Activated naive CD8-positive, alpha-beta T cell treated with anti-CD3 and anti-CD28 coated beads, Interleukin-2, amount 50 U/mL, for 24 hours (primary cell): ENCODE data around the gene PPP1R1B.
A peak's percentile ranks its signal among the peaks of the same experiment; 100 is the strongest.

ENCODE experiments used
- ATAC-seq: fragments of 150-1000 bp; cut with Tn5 transposase; one replicate; pipeline ENCODE4 v1.10.0; 2021
- DNase-seq: peaks from one replicate; pipeline ENCODE4 v3.0.0; 2021
- H3K27ac Mint-ChIP-seq: one replicate; pipeline ENCODE4 v1.8.0; 2021; ENCODE audit warnings: mild to moderate bottlenecking, mixed read lengths
- H3K27me3 Mint-ChIP-seq: one replicate; pipeline ENCODE4 v1.8.0; 2021; ENCODE audit warnings: mixed read lengths
- H3K36me3 Mint-ChIP-seq: one replicate; pipeline ENCODE4 v1.8.0; 2021; ENCODE audit warnings: low read depth, mixed read lengths
- H3K4me1 Mint-ChIP-seq: one replicate; pipeline ENCODE4 v1.8.0; 2021; ENCODE audit warnings: mixed read lengths
- H3K4me3 Mint-ChIP-seq: one replicate; pipeline ENCODE4 v1.8.0; 2021; ENCODE audit warnings: mild to moderate bottlenecking, moderate library complexity, mixed read lengths
- H3K9me3 Mint-ChIP-seq: one replicate; pipeline ENCODE4 v1.8.0; 2021; ENCODE audit warnings: mixed read lengths

The PPP1R1B gene

DNA sequence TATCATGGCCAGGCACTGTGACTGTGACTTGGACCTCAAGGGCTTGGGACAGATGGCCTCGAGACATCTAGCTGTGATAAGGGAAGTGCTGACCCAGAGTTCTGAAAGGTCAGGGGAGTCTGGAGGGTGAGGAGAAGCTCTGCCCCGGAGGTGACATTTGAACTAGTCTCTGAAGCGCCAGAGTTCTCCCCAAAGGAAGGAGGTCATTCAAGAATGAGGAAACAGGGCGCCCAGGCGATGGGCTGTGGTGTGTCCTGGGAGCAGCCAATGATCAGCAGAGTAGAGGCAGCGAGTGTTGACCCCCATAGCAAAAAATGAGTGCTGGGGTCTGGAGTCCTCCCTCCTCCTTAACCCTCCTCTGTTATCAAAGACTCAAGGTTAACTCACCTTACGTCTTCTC, 15.1 kb downstream of the PPP1R1B start:
- Mint-ChIP-seq H3K9me3 (no peaks in the 10 kb centered on the region), H3K27ac (peak overlapping the region; percentile 41), H3K36me3 (peaks cover 2% of the 10 kb centered on the region), H3K4me3 (no peak overlapping the region), H3K27me3 (no peaks in the 10 kb centered on the region), H3K4me1 (peaks cover 59% of the 10 kb centered on the region)
- DNase-seq (no peak), ATAC-seq (no peak)

DNA sequence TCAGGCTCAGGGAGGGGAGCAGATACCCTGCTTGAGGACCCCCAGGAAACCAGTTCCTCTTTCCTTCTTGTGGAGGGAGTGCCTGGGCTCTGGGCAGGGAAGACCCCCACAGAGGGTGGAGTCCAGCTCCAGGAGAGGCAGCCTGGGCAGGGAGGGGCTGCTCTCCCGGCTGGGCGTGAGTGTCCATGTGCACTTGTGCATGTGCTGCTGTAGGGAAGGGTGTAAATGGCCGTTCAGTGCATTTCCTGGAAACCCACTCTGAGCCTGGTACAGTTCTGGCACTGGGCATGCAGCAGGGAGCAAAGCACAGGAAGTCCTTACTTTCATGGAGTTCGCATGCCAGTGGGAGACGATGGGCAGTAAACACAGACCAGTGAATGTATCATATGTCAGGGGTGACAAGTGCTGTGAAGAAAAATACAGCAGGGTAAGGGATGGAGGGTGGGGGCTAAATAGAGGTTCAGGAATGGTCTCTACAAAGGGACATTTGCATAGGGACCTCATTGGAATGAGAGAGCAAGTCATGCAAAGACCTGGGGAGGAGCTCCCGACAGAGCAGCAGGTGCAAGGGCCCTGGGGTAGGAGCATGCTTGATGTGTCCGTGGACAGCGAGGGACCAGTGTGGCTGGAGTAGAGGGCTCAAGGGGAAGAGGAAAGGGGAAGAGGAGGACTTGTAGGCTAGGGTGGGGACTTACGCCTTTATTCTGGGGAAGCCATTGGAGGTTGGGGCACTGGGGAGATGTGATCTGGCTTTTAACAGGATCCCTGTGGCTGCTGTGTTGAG, 15.7 kb downstream of the PPP1R1B start:
- H3K27me3 Mint-ChIP-seq = no peaks in the 10 kb centered on the region
- DNase-seq (no peak), ATAC-seq (no peak)
- H3K9me3 Mint-ChIP-seq = no peaks in the 10 kb centered on the region
- peaks cover 60% of the 10 kb centered on the region for H3K4me1 Mint-ChIP-seq
- peaks cover 2% of the 10 kb centered on the region for H3K36me3 Mint-ChIP-seq
- H3K27ac Mint-ChIP-seq = peak overlapping the region; percentile 37
- H3K4me3 Mint-ChIP-seq = no peak overlapping the region

DNA sequence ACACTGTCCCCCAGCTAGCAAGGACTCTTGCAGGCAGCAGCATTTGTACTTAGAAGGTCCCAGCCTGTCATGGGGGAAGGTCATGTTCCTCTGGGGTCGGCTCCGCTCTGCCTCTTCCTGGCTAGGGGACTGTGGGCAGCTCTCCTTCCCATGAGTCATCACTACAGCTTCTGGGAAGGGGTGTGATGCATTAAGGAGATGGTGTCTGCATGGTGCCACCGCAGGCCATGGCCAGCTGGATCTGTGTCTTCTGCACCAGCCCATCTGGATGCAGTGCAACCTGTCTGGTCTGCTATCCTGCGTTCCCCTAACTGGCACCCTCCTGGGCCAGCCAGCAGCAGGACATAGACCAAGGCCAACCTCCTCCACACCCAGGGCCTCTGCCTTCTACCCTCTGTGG, 16.5 kb downstream of the PPP1R1B start:
- DNase-seq (no peak), ATAC-seq (no peak)
- Mint-ChIP-seq H3K36me3 (no peaks in the 10 kb centered on the region), H3K4me1 (peaks cover 55% of the 10 kb centered on the region), H3K27ac (peak overlapping the region; percentile 37), H3K9me3 (no peaks in the 10 kb centered on the region), H3K4me3 (no peak overlapping the region), H3K27me3 (no peaks in the 10 kb centered on the region)

DNA sequence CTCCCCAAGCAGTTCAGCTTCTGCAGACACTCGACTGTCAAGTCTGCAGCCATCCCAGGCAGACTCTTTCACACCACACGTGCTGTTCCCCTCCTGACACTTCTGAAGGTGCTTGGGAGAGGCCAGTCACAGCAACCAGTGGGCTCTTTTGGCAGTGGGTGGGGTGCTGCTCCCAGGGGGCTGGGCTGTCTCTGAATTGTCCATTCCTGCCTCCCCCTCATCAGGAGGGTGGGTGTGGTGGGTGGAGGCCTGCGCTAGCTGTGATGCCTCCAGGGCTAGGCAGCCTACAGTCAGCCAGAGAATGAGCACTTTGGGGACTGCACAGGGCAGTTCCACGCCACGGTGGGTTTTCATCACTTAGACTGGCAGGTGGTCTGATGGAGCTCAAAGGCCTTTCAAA, 20.5 kb downstream of the PPP1R1B start:
- peaks cover 41% of the 10 kb centered on the region for H3K4me1 Mint-ChIP-seq
- H3K4me3 Mint-ChIP-seq = no peak overlapping the region
- H3K27ac Mint-ChIP-seq = no peak overlapping the region
- H3K36me3 Mint-ChIP-seq = peaks cover 5% of the 10 kb centered on the region
- DNase-seq (no peak), ATAC-seq (no peak)
- no peaks in the 10 kb centered on the region for H3K9me3 Mint-ChIP-seq
- H3K27me3 Mint-ChIP-seq = no peaks in the 10 kb centered on the region

DNA sequence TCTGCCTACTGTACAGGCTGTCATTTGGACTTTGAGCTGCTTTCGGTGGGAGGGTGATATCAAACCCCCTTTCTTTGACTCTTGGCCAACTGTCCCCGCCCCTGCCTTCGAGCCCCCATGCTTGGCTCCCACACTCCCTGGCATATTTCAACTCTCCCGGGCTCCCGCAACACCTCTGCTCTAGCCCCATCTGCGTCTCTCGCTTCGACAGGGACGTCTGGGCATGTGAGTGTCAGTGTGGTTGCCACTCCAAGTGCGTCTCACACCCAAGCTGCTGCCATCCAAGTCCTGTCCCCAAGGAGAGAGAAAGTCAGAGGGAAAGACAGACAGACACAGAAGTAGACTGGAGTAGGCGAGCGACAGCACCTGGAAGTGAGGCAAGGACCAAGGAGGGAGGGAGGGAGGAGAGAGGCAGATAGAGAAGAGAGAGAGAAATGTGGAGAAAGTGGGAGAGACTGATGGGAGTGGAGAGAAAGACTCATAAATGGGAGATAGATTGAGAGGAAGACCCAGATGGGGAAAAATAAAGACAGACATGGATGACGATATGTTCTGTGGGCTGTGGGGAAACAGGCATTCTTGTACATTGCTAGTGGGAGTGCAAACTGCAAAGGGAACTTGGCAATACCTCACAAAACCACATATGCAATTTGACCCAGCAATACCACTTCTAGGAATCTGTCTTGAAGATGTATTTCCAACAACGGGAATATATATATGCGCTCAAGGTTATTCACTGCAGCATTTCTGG, 22.0 kb downstream of the PPP1R1B start:
- DNase-seq (no peak), ATAC-seq (no peak)
- H3K27ac Mint-ChIP-seq = no peak overlapping the region
- peaks cover 33% of the 10 kb centered on the region for H3K4me1 Mint-ChIP-seq
- H3K9me3 Mint-ChIP-seq = no peaks in the 10 kb centered on the region
- H3K4me3 Mint-ChIP-seq = no peak overlapping the region
- no peaks in the 10 kb centered on the region for H3K27me3 Mint-ChIP-seq
- H3K36me3 Mint-ChIP-seq = peaks cover 5% of the 10 kb centered on the region

DNA sequence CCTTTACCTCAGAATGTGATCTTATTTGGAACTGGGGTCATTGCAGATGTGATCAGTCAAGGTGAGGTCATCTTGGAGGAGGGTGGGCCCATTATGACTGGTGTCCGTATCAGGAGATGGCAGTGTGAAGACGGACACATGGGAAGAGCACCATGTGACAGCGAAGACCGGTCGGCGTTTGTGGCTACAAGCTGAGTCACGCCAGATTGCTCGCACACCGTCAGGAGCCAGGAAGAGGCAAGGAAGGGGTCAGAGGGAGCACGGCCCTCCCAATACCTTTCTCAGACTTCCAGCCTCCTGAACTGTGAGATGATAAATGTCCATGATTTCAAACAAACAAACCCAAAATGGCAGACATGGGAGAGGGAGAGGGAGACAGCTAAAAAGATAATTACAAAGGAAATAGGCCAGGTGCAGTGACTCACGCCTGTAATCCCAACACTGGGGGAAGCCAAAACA, 23.4 kb downstream of the PPP1R1B start:
- Mint-ChIP-seq H3K27me3 (no peaks in the 10 kb centered on the region), H3K4me1 (peaks cover 29% of the 10 kb centered on the region), H3K36me3 (peaks cover 7% of the 10 kb centered on the region), H3K4me3 (no peak overlapping the region), H3K27ac (peak overlapping the region; percentile 38), H3K9me3 (no peaks in the 10 kb centered on the region)
- DNase-seq (no peak), ATAC-seq (no peak)

DNA sequence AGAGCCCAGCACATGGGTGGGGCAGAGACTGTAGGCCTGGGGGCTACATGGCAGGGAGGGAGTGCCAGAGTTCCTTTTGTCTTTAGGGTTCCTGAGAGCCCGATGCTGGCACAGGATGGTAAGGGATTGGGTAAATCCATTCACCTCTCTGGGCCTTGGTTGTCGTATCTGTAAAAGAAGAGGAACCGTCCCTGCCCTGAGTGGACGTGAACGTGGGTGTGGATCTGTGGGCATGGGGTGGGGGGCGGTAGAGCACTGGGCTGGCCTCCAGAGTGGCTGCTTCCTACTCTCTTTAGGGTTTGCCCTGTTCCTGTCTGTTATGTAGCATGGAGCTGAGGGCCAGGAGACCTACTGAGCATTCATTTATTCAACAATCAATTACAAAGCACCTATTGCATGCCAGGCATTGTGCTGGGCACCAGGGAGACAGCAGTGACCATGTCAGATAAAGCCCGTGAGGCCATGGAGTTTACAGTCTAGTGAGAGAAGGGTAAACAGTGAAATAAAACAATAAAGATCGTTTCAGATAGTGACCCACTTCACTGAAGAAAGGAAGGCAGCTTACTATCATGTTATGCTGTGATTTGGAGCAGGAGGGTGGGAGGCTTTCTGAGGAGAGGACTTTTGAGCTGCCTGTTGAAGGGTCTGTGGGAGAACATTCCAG, 25.3 kb downstream of the PPP1R1B start:
- no peak for DNase-seq
- no peak for ATAC-seq
- peaks cover 12% of the 10 kb centered on the region for H3K36me3 Mint-ChIP-seq
- H3K4me3 Mint-ChIP-seq = no peak overlapping the region
- H3K27ac Mint-ChIP-seq = peak overlapping the region; percentile 21
- H3K9me3 Mint-ChIP-seq = no peaks in the 10 kb centered on the region
- peaks cover 27% of the 10 kb centered on the region for H3K4me1 Mint-ChIP-seq
- H3K27me3 Mint-ChIP-seq = no peaks in the 10 kb centered on the region

DNA sequence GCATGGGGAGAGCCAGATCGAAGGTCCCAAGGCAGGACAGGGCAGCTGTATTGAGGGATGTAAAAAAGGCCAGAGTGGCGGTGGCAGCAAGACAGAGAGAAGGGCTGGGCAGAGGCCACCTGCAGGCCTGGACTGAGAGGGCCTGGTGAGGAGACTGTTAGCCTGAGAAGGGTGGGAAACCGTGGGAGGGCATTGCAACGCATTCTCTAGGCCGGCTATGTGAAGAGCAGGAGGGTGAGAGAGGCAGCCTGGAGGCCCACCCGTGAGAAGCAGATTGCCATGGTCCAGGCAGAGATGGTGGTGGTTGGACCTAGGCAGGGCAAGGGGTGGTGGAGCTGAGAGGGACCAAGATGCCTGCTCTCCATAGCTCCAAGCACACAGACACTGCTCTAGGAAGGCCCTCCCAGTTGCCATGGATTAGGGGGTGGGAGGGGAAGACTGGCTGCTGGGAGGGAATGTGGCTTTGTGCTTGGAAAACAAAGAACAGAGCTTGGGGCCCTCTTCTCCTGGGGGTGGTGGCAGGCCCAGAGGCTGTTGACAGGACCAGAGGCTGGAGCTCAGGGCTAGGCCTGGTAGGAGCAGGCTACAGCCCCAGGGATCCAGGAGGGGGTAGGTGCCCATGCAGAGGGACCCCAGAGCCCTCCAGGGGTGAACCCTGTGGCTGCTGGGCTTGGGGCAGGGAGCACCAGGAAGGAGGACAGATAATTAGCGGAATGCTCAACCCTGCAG, 26.0 kb downstream of the PPP1R1B start:
- Mint-ChIP-seq H3K4me1 (peaks cover 24% of the 10 kb centered on the region), H3K36me3 (peaks cover 12% of the 10 kb centered on the region), H3K27ac (peak overlapping the region; percentile 21), H3K4me3 (no peak overlapping the region), H3K27me3 (no peaks in the 10 kb centered on the region), H3K9me3 (no peaks in the 10 kb centered on the region)
- no peak for DNase-seq
- no peak for ATAC-seq

DNA sequence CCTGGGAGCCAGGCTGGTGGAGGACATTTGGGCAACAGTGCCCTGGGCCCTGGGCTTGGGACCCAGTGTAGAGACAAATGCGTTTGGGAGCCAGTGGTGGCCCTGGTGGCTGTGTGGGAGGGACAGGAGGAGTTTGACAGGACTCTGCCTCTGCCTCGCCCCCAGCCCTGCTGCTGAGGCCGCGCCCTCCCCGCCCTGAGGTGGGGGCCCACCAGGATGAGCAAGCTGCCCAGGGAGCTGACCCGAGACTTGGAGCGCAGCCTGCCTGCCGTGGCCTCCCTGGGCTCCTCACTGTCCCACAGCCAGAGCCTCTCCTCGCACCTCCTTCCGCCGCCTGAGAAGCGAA, 26.5 kb downstream of the PPP1R1B start:
- H3K4me3 Mint-ChIP-seq = no peak overlapping the region
- peaks cover 12% of the 10 kb centered on the region for H3K36me3 Mint-ChIP-seq
- ATAC-seq = no peak
- H3K27me3 Mint-ChIP-seq = no peaks in the 10 kb centered on the region
- no peak overlapping the region for H3K27ac Mint-ChIP-seq
- DNase-seq = no peak
- peaks cover 26% of the 10 kb centered on the region for H3K4me1 Mint-ChIP-seq
- H3K9me3 Mint-ChIP-seq = no peaks in the 10 kb centered on the region

DNA sequence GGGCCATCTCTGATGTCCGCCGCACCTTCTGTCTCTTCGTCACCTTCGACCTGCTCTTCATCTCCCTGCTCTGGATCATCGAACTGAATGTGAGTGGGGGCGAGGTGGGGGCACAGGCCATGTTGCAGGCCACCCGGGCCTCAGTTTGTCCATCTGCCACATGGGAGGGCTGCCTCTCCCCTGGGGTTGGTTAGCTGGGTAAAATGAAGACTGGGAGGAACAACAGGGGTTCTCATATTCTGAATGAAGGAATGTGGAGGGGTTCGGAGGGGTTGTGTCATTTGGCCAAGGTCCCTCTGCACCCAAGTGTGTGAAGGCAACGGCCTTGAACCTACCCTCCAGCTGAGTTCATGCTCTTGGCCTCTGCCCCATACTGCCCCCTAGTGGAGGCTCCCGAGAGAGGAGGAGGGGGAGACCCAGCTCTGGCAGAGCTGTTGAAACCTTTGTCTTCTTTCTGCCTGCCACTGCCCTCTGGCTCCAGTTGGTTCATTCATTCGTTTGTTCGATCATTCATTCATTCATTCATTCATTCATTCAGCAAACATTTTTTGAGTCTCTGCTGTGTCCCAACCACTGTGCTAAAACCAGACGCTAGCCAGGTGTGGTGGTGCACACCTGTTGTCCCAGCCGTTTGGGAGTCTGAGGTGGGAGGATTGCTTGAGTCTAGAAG, 27.0 kb downstream of the PPP1R1B start:
- DNase-seq (peak; percentile 87), ATAC-seq (peak; percentile 79)
- peaks cover 30% of the 10 kb centered on the region for H3K4me1 Mint-ChIP-seq
- no peaks in the 10 kb centered on the region for H3K9me3 Mint-ChIP-seq
- H3K4me3 Mint-ChIP-seq = no peak overlapping the region
- H3K27me3 Mint-ChIP-seq = no peaks in the 10 kb centered on the region
- H3K27ac Mint-ChIP-seq = no peak overlapping the region
- peaks cover 12% of the 10 kb centered on the region for H3K36me3 Mint-ChIP-seq

DNA sequence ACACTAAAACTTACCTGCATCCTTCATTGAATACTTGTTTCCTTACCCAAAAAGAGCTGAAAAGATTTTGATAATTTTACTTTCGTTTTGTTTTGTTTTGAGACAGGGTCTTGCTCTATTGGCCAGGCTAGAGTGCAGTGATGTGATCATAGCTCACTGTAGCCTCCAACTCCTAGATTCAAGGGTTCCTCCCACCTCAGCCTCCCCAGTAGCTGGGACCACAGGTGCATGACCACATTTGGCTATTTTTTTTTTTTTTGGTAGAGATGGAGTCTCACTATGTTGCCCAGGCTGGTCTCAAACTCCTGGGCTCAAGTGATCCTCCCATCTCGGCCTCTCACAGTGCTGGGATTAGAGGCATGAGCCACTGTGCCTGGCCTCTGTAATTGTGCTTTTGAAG, 28.4 kb downstream of the PPP1R1B start:
- H3K27ac Mint-ChIP-seq = no peak overlapping the region
- H3K36me3 Mint-ChIP-seq = peaks cover 9% of the 10 kb centered on the region
- H3K27me3 Mint-ChIP-seq = no peaks in the 10 kb centered on the region
- DNase-seq = no peak
- H3K9me3 Mint-ChIP-seq = no peaks in the 10 kb centered on the region
- no peak overlapping the region for H3K4me3 Mint-ChIP-seq
- H3K4me1 Mint-ChIP-seq = peaks cover 38% of the 10 kb centered on the region
- ATAC-seq = no peak

DNA sequence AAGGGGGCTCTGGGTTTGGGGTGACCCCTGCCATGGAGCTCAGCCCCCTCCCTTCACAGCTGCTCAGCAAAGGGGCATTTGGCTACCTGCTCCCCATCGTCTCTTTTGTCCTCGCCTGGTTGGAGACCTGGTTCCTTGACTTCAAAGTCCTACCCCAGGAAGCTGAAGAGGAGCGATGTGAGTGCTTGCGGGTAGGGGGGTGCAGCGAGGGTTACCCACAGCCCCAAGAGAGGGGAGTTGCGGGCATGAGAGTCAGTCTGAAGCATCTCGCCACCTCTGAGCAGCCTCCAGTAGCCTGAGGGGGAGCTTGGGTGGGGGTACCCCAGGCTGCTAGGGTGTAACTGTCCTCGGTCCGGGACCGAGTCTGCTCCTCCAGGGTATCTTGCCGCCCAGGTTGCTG, 31.6 kb downstream of the PPP1R1B start:
- ATAC-seq = no peak

DNA sequence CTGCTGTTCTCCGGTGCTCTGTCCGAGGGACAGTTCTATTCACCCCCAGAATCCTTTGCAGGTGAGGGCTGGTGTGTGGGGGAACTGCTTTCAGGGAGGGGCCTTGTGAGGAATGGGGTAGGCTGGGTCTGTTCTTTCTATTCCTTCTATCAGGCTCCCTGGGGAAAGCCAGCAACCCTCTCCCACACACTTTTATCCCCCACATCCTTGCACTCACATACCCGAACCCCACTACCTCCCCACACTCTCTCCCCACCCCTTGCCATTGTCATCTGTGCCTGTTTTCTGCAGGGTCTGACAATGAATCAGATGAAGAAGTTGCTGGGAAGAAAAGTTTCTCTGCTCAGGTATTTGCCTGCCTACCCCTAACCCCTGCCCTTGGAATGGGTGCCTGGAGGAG, 32.0 kb downstream of the PPP1R1B start:
- peaks cover 22% of the 10 kb centered on the region for H3K4me1 Mint-ChIP-seq
- ATAC-seq = no peak
- H3K9me3 Mint-ChIP-seq = no peaks in the 10 kb centered on the region
- DNase-seq = no peak
- no peaks in the 10 kb centered on the region for H3K27me3 Mint-ChIP-seq
- H3K4me3 Mint-ChIP-seq = no peak overlapping the region
- no peak overlapping the region for H3K27ac Mint-ChIP-seq
- H3K36me3 Mint-ChIP-seq = peaks cover 7% of the 10 kb centered on the region

More for the DNA sequence above, 31.6 kb downstream of the PPP1R1B start:
- H3K27ac Mint-ChIP-seq = no peak overlapping the region
- H3K4me1 Mint-ChIP-seq = peaks cover 22% of the 10 kb centered on the region
- no peak overlapping the region for H3K4me3 Mint-ChIP-seq
- peaks cover 7% of the 10 kb centered on the region for H3K36me3 Mint-ChIP-seq
- H3K9me3 Mint-ChIP-seq = no peaks in the 10 kb centered on the region
- no peak for DNase-seq
- no peaks in the 10 kb centered on the region for H3K27me3 Mint-ChIP-seq
